Stimulated activated naive CD8-positive, alpha-beta T cell treated with anti-CD3 and anti-CD28 coated beads, Interleukin-15, Interleukin-2, amounts not matched to agents 100 ng/mL and 50 ng/mL, for 24 hours (primary cell): Measurements from ENCODE around the gene FPR3.

ENCODE experiments used
- H3K27ac Mint-ChIP-seq: one replicate; pipeline ENCODE4 v1.8.0; 2021; ENCODE audit warnings: mild to moderate bottlenecking, mixed read lengths
- H3K27me3 Mint-ChIP-seq: one replicate; pipeline ENCODE4 v1.8.0; 2021; ENCODE audit warnings: mixed read lengths
- H3K36me3 Mint-ChIP-seq: one replicate; pipeline ENCODE4 v1.8.0; 2021; ENCODE audit warnings: low read depth, mixed read lengths
- H3K4me1 Mint-ChIP-seq: one replicate; pipeline ENCODE4 v1.8.0; 2021; ENCODE audit warnings: low read depth, mixed read lengths
- H3K4me3 Mint-ChIP-seq: one replicate; pipeline ENCODE4 v1.8.0; 2021; ENCODE audit warnings: mild to moderate bottlenecking, mixed read lengths
- H3K9me3 Mint-ChIP-seq: one replicate; pipeline ENCODE4 v1.8.0; 2021; ENCODE audit warnings: mixed read lengths

FPR3 gene

GRCh38 chr19:51861870-51862622 lies 67.1 kb downstream of the FPR3 start:
- Mint-ChIP-seq H3K4me3 (no peak overlapping the region), H3K27ac (no peak overlapping the region), H3K36me3 (peaks cover 74% of the 10 kb centered on the region), H3K27me3 (no peaks in the 10 kb centered on the region), H3K9me3 (peaks cover 67% of the 10 kb centered on the region), H3K4me1 (no peaks in the 10 kb centered on the region)

GRCh38 chr19:51873097-51873496 lies 78.1 kb downstream of the FPR3 start:
- Mint-ChIP-seq H3K4me1 (no peaks in the 10 kb centered on the region), H3K9me3 (peaks cover 88% of the 10 kb centered on the region), H3K27me3 (no peaks in the 10 kb centered on the region), H3K27ac (no peak overlapping the region), H3K4me3 (no peak overlapping the region), H3K36me3 (peaks cover 95% of the 10 kb centered on the region)
